Jurkat, Clone E6-1 (cell line): ENCODE data around the gene PEPD.
"Not testable (repeated sequence)": the region's sequence is repeated elsewhere in the genome, so short reads cannot be mapped to it uniquely, and the experiment has no call there.

Experiments
- DNase-seq: peaks from one replicate; pipeline ENCODE4 v3.0.0-alpha.2; 2011; ENCODE audit warnings: low read depth, low spot score
- H3K4me3 ChIP-seq: 2 replicates; pipeline ENCODE4 v1.5.1; 2011; ENCODE audit warnings: mild to moderate bottlenecking, low read length, control low read depth, moderate library complexity

PEPD gene

DNA sequence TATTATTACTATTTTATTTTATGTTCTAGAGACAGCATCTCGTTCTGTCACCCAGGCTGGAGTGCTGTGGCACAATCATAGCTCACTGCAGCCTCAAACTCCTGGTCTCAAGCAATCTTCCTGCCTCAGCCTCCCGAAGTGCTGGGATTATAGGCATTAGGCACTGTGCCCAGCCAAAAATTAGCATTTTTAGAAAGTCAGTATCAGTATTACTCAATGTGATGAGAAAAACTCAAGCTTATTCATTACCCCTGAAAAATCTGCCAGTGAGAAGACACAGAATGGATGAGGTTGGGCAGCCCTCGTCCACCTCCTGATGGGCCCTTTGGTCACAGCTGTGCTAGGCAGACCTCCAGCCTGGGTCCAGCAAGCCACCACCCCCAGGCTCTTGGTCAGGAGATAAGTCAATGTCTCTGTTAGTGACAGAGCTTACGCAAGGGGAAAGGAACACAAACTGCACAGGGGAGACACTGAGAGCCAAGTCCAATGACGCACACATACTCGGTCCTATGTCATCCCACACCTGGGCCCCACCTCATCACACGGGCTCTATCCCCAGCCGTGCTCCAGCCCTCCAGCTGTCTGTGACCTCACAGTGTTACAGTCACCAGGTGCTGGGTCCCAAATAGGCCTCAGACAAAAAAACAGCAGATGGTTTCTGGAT is 19.8 kb downstream of the PEPD start:
- DNase-seq, result no peak
- no peak overlapping the region for H3K4me3 ChIP-seq

DNA sequence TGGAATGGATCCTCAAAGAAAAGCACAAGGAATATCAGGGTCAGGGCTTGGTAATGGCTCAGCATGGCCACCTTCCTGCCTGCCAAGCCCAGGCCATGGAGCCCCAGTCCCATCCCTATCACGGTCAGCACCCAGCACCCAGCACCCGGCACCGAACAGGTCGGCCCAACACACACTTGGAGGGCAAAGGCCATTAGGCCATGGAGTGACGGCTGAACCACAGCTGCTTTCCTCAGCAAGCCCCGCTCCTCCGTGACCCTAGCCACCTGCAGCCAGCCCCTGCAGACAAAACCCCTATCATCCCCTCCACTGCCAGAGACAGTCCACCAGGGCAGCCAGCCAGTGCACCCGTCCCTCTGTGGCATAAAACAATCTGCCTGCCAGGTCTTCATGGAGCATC is 20.6 kb downstream of the PEPD start:
- no peak overlapping the region for H3K4me3 ChIP-seq
- no peak for DNase-seq

DNA sequence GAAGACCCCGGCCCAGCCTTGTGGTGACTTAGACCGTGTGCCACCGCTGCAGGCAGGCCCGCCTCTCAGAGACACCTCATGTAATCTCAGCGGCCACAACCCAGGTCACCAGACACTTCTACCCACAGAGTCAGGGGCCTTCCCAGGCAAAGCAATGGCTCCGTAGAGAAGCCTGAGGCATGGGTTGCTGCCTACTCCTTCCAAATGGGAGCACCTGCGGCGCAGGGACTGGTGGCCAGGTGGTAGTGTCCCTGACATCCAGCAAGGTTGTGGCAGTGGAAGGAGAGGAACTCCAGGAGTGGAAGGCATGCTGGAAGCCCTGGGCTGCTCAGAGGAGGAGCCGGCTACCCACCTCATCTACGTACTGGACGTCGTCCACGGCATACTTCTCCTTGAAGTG is 21.0 kb downstream of the PEPD start:
- no peak for DNase-seq
- H3K4me3 ChIP-seq, result no peak overlapping the region

DNA sequence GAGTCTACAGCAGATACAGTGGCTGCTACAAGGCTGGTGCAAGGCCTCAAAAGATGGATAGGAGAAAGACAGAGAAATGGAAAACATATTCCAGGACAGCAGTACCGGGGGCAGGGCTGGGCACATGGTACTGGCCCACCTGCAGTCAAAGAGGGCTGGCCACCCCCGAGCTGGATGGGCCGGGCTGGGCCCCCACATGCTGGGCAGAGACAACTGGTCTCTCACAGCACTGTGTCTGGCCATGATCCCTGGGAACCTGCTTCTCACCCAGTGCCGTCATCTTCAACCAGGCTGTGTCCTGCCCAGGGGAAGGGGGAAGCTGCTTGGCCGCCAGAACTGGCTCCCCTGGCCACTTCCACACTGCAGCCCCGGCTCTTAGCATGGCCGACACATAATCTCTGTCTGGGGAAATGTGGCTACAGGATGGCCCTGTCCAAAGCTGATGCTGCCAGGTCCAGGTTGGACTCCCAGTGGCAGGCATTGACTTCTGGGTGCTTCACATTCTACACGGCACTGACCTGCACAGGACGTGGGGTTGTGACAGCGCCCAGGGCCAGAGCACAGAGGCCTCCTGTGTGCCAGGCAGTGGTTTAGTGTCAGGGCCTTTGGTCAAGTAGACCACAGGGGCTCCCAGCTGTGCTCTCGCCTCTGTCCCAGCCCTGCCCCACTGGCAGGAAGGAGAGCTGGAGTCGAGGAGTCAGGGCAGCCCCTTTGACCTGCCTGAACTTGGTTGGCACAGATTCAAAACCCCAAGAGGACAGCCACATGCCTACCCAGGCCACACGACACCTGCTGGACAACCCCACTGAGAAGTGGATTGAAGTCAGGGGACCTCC is 21.7 kb downstream of the PEPD start:
- no peak for DNase-seq

GRCh38 chr19:33499248-33499647 is 22.3 kb downstream of the PEPD start:
- DNase-seq, result no peak
- no peak overlapping the region for H3K4me3 ChIP-seq

More for the DNA sequence above, 21.7 kb downstream of the PEPD start:
- no peak overlapping the region for H3K4me3 ChIP-seq

GRCh38 chr19:33498391-33499000 is 23.1 kb downstream of the PEPD start:
- no peak for DNase-seq
- no peak overlapping the region for H3K4me3 ChIP-seq

GRCh38 chr19:33497778-33498175 is 23.8 kb downstream of the PEPD start:
- no peak overlapping the region for H3K4me3 ChIP-seq
- DNase-seq, result no peak

- H3K4me3 ChIP-seq, result no peak overlapping the region
- DNase-seq, result no peak
Measured at GRCh38 chr19:33497131-33497777, 24.3 kb downstream of the PEPD start.

DNA sequence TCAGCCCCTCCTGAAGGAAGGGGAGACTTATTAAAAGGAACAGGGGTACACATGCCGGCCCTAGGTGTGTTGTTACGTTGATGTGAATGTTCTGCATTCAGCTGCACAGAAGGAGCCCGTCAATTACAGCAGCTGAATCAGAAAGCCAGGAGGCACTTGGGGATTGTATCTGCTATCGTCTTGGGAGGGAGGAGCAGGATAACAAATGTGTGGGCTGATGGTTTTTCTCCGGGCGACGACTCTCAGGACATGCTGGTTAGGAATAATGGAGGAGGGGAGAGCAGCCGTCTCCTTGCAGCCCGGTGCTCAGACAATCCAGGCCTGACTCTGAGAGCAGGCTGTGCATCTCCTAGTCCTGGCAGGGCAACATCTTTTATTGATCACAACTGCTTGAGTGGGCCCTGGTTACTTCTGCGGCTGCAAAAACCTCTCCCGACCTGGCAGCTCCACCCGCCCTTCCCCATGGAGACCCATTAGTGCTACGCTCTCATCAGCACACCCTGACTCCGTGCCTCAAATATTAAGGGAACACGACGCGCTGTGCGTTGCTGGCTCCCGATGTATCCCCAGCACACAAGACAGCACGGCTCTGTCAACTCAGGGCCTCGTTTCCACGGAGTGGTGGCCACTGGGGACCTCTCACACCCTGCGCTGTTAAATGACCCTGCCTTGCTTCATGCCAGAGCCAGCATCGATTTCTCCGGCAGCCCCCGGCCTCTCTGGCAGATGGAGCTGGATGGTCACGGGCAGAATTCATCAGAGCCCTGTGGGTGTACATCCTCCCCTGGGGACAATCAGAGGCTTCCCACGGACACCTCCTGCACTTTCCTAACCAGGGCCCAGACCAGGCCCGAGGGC is 25.3 kb downstream of the PEPD start:
- no peak for DNase-seq
- no peak overlapping the region for H3K4me3 ChIP-seq

DNA sequence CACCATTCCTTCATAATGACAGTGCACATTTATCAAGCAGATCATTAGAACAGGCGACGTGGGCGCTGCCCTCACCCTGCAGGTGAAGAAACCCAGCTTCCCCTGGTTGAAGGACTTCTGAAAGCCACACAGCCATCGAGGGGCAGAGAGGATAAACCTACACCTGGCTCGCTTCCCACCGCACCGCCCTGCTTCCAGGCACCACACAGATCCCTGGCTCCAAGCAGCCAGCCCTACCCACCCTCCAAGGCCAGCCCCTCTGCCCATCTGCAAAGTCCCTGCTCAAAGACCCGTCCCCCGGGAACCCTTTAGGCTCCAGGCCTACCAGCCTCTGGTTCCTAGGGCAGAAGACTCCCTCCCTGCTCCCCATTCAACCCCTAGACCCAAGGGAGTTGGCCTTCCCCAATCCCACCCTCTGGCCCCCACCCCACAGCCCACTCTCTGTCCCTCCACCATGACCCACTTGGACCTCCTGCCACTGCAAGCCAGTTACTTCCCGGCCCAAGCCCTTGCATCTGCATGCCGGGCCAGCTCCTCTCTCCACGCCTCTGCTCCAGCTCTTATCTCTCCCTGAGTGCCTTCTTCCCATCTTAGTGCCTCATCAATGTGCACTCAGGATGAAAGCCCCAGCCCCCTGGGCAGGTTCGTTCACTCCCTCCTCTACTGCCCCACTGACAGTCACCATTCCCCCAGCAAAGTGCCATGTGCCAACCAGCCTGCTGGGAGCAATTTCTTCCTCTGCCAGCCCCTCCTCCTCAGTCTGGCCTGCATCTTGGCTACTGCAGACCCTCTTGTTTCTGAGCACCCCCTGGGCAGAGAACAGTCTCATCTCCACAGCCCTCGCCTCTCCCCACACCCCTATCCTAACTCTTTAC is 28.0 kb downstream of the PEPD start:
- no peak overlapping the region for H3K4me3 ChIP-seq
- no peak for DNase-seq

- H3K4me3 ChIP-seq, result no peak overlapping the region
- no peak for DNase-seq
Measured at GRCh38 chr19:33492951-33493350, 28.6 kb downstream of the PEPD start.

GRCh38 chr19:33492090-33492489 is 29.5 kb downstream of the PEPD start:
- H3K4me3 ChIP-seq, result no peak overlapping the region
- no peak for DNase-seq

- H3K4me3 ChIP-seq, DNase-seq: not testable (repeated sequence)
Measured at GRCh38 chr19:33490596-33490995, 31.0 kb downstream of the PEPD start.

GRCh38 chr19:33490041-33490451 is 31.5 kb downstream of the PEPD start:
- no peak overlapping the region for H3K4me3 ChIP-seq
- DNase-seq, result no peak

- no peak for DNase-seq
Measured at GRCh38 chr19:33488826-33489225, 32.8 kb downstream of the PEPD start.

GRCh38 chr19:33487901-33488800 is 33.4 kb downstream of the PEPD start:
- no peak overlapping the region for H3K4me3 ChIP-seq
- DNase-seq, result no peak

More at GRCh38 chr19:33488826-33489225, 32.8 kb downstream of the PEPD start:
- H3K4me3 ChIP-seq, result no peak overlapping the region
